Type B pancreatic cell (in vitro differentiated cells): ENCODE results near the gene SLCO4C1. TPM values are rescaled to one million over a fixed set of nuclear protein-coding genes. Genes with fewer than 3 reads are reported as not detected.
A peak's percentile ranks its signal among the peaks of the same experiment; 100 is the strongest.

Source experiments
- DNase-seq: peaks from one replicate; pipeline ENCODE4 v3.0.0; 2021; ENCODE audit warnings: mixed read lengths; ENCODE audit not compliant: unreplicated experiment; ENCODE audit errors: extremely low spot score
- H3K27ac Mint-ChIP-seq: 2 replicates; pipeline ENCODE4 v1.8.0; 2021; ENCODE audit warnings: mild to moderate bottlenecking, mixed read lengths
- H3K27me3 Mint-ChIP-seq: 2 replicates; pipeline ENCODE4 v1.8.0; 2021; ENCODE audit warnings: mixed read lengths
- H3K36me3 Mint-ChIP-seq: 2 replicates; pipeline ENCODE4 v1.8.0; 2021; ENCODE audit warnings: mixed read lengths
- H3K4me1 Mint-ChIP-seq: one replicate; pipeline ENCODE4 v1.8.0; 2021; ENCODE audit warnings: mixed read lengths; ENCODE audit not compliant: unreplicated experiment
- H3K4me3 Mint-ChIP-seq: 2 replicates; pipeline ENCODE4 v1.8.0; 2021; ENCODE audit warnings: mild to moderate bottlenecking, mixed read lengths
- H3K9me3 Mint-ChIP-seq: 2 replicates; pipeline ENCODE4 v1.8.0; 2021; ENCODE audit warnings: mixed read lengths
- CTCF ChIP-seq: fragments of 200-600 bp; sonication (generic); conservative IDR thresholded peaks from 2 replicates; pipeline ENCODE4 v1.5.0; 2021; ENCODE audit warnings: antibody characterized with exemption, mild to moderate bottlenecking
- total RNA-seq: library from RNA; stranded (reverse); gene quantifications from 2 replicates; pipeline ENCODE4 v1.2.1, GENCODE V29; 2021; ENCODE audit warnings: low replicate concordance

The SLCO4C1 gene
- total RNA-seq, 1 donor from 2014 or later: 4.6 TPM

- no peak for DNase-seq
- Mint-ChIP-seq H3K36me3 (peaks cover 3% of the 10 kb centered on the region), H3K27ac (no peak overlapping the region), H3K4me1 (no peaks in the 10 kb centered on the region), H3K27me3 (no peaks in the 10 kb centered on the region), H3K9me3 (peaks cover 6% of the 10 kb centered on the region), H3K4me3 (no peak overlapping the region)
- no peak for TF ChIP-seq CTCF
These were observed 74.1 kb downstream of the SLCO4C1 start for GRCh38 chr5:102221949-102222348.

GRCh38 chr5:102218159-102218558 lies 77.9 kb downstream of the SLCO4C1 start:
- H3K27me3 Mint-ChIP-seq: no peaks in the 10 kb centered on the region
- TF ChIP-seq CTCF: no peak
- no peak overlapping the region for H3K4me3 Mint-ChIP-seq
- no peak overlapping the region for H3K27ac Mint-ChIP-seq
- peaks cover 3% of the 10 kb centered on the region for H3K36me3 Mint-ChIP-seq
- DNase-seq: no peak
- peaks cover 9% of the 10 kb centered on the region for H3K4me1 Mint-ChIP-seq
- H3K9me3 Mint-ChIP-seq: peaks cover 6% of the 10 kb centered on the region

- DNase-seq: no peak
- Mint-ChIP-seq H3K27me3 (no peaks in the 10 kb centered on the region), H3K27ac (peak overlapping the region; percentile 3), H3K4me3 (peak overlapping the region; percentile 17), H3K9me3 (no peaks in the 10 kb centered on the region), H3K36me3 (peaks cover 3% of the 10 kb centered on the region), H3K4me1 (peaks cover 9% of the 10 kb centered on the region)
- no peak for TF ChIP-seq CTCF
These were observed 79.4 kb downstream of the SLCO4C1 start for GRCh38 chr5:102216678-102217077.

- no peaks in the 10 kb centered on the region for H3K27me3 Mint-ChIP-seq
- DNase-seq: no peak
- TF ChIP-seq CTCF: no peak
- no peaks in the 10 kb centered on the region for H3K36me3 Mint-ChIP-seq
- no peak overlapping the region for H3K27ac Mint-ChIP-seq
- peaks cover 4% of the 10 kb centered on the region for H3K4me1 Mint-ChIP-seq
- H3K9me3 Mint-ChIP-seq: no peaks in the 10 kb centered on the region
- no peak overlapping the region for H3K4me3 Mint-ChIP-seq
These were observed 84.9 kb downstream of the SLCO4C1 start for GRCh38 chr5:102211165-102211564.

GRCh38 chr5:102200861-102201260 lies 95.2 kb downstream of the SLCO4C1 start:
- no peaks in the 10 kb centered on the region for H3K4me1 Mint-ChIP-seq
- no peak for DNase-seq
- no peak for TF ChIP-seq CTCF
- peaks cover 5% of the 10 kb centered on the region for H3K9me3 Mint-ChIP-seq
- no peak overlapping the region for H3K27ac Mint-ChIP-seq
- no peaks in the 10 kb centered on the region for H3K27me3 Mint-ChIP-seq
- no peak overlapping the region for H3K4me3 Mint-ChIP-seq
- H3K36me3 Mint-ChIP-seq: no peaks in the 10 kb centered on the region

GRCh38 chr5:102196481-102196880 lies 99.6 kb downstream of the SLCO4C1 start:
- no peak for DNase-seq
- Mint-ChIP-seq H3K9me3 (peaks cover 5% of the 10 kb centered on the region), H3K27me3 (no peaks in the 10 kb centered on the region), H3K4me3 (no peak overlapping the region), H3K36me3 (no peaks in the 10 kb centered on the region), H3K27ac (no peak overlapping the region), H3K4me1 (no peaks in the 10 kb centered on the region)
- no peak for TF ChIP-seq CTCF
